GM03348 (cell line): ENCODE measurements around the gene PRDM16.

ENCODE experiments used
- DNase-seq: peaks from one replicate; pipeline ENCODE4 v3.0.0; 2012; ENCODE audit warnings: low spot score

The PRDM16 gene

GRCh38 chr1:3323021-3323795 lies 254.2 kb downstream of the PRDM16 start:
- DNase-seq: no peak

DNA sequence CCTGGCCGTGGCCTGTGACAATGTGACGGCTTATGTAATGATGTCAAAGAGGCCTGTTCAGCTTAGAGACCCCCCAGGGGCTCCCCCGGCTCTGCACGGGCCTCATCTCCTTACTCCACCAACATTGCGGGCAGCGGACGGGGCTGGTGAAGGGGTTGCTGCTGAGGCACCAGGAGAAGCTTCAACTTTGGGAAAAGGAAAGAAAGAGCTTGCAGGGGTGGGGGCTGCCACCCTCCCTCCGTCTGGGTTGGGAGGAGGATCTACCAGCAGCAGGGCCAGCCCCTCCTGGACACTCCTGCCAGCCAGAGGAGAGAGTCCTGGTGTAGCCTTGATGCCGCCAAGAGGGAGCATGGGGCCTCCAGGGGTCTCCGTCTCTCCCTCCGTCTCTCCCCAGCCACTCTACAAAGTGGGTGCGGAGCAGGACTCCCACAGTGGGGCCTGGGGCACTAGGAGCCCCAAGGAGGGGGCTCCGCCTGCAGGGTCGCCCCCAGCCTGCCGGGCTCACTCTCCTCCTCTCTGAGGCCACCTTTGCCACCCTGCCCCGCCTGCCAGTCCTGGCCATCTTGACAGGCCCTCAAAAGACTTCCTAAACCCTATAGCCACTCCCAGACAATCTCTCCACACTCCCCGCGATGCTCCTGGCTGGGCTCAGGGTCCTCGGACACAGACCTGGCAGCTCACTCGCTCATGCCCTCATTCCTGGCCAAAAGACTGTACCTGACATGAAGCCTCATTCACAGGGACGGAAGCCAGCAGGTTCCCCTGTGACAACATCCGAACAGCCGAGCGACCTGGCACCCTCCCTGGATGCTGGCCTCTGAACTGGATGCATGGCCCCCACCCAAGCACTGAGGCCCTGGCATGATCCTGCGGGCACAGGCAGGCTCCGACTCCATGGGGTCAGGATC lies 255.0 kb downstream of the PRDM16 start:
- no peak for DNase-seq

DNA sequence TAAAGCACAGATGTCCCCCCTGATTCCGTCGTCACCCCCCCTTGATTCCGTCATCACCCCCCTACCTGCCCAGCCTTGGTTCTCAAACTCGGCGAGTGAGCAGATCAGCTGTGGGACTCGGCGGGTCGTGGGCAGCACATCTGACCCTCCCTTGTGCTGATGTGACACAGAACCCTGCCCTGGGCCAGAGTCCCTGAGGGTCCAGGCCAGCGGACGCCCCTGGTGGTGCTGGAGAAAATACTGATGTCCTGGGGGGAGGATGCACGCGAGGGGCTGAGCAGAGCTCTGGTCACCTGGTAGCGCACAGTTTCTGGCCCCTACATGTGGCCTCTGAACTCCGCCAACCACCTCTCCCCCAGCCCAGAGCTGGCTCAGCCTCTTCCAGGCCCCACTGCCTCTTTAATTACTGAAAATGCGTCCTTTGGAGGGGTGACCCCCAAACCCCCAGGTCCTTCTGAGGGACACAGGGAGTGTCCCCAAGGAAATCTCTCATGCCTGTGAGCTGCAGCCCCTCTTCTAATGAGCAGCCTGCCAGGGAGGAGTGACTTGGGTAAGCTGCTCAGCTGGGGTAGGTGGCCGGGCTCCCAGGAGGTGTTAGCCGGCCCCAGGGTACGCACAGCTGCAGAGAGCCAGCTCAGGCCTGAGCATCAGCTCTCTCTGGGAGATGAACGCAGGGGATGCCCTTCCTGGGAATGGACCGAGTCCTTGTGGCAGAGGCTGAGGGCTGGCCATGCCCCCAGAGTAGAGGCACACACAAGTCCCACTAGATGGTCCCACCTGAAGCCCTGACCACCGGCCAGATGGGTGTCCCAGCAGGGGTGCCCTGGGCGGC lies 255.9 kb downstream of the PRDM16 start:
- DNase-seq: no peak

DNA sequence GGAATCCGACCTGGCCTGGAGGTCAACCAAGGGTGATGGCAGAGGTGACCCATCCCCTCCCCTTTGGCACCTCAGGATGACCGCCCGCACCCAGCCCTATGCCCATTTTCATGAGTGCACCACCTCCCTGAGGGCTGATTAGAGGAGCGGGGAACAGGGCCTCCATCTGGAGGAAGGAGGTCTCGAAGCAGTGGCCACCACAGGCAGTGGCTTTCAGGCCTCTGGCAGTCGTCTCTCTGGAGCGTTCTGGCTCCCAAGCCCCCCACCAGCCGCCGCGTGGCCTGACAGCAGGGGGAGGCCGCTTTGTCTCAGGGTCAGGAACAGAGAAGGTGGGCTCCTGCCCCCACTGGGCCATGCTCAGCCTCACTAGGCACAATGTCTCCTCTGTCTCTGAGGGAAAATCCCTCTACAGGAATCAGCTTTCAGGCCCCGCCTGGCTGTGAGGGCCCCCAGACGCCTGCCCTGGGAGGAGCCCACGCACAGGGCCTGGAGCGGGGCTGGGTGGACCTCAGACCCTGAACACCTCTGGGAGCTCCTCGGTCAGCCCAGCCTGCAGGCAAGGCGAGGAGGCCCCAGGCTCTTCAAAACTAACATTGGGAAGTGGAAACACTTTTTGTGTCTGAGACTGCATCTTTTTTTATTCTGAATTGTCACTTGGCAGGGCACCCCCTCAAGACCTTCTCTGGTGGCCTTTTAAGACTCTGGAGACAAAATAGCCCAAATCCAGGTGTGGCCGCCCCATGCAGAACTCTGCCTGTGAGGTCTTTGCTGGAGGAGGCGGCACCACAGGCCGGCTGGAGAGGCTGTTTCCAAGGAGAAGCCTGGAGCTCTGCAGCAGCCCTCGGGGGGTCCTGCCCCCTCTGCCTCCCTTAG lies 257.7 kb downstream of the PRDM16 start:
- DNase-seq: no peak

DNA sequence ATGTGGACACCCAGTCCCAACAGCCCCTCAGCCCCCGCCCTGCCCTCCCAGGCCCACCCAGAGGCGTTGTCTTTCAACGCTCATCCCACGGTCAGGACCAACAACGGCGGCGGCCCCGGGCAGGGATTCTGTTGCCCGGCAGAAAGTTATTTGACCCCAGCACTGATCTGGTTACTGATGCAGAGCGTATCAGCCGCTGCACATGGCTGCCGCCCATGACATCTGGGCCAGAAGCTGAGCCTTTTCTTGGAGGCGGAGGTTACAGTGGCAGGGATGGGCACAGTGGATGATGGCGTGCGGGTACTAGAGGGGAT lies 258.3 kb downstream of the PRDM16 start:
- DNase-seq: no peak

GRCh38 chr1:3327936-3328590 lies 259.1 kb downstream of the PRDM16 start:
- no peak for DNase-seq

- DNase-seq: no peak
Measured at GRCh38 chr1:3329640-3330281, 260.8 kb downstream of the PRDM16 start.

DNA sequence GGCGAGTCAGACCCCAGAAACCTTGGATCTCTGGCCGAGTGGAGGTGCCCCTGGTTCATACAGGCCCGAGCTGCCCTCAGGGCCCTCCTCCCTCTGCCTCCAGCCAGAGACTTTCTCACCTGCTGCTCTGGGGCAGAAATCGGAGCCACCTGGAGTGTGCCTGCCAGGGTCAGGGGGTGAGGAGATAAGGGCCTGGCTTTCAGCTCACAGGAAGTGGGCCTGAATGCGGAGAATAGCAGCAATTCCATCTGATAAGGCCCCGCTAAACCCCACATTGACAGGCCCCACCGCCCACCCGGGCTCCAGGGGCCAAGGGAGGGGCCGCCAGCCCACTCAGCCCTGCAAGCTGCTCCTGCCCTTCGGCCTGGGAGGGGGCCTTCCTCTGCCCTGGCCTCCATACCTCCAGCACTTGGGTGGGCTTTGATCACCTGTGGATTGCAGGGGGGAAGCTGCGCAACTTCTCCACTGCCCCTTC lies 261.8 kb downstream of the PRDM16 start:
- no peak for DNase-seq

GRCh38 chr1:3331564-3331963 lies 262.6 kb downstream of the PRDM16 start:
- DNase-seq: no peak

DNA sequence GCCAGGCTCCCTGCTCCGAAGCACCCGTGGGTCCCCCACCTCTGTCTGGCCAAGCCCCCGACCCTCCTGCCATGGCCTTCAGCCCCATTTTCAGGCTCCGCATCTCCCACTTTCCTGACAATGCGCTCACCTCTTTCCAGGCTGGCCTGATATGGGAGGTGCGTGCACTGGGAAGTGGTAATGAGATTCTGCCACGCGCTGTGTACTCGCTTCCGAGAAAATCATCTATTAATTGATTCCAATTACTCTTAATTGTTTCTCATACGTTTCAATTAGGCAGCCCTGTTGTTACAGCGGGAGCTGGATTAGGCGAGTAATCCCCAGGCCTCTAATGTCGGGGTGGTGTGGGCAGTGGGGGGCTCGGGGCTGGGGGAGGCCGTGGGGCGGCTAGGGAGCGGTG lies 263.0 kb downstream of the PRDM16 start:
- no peak for DNase-seq

DNA sequence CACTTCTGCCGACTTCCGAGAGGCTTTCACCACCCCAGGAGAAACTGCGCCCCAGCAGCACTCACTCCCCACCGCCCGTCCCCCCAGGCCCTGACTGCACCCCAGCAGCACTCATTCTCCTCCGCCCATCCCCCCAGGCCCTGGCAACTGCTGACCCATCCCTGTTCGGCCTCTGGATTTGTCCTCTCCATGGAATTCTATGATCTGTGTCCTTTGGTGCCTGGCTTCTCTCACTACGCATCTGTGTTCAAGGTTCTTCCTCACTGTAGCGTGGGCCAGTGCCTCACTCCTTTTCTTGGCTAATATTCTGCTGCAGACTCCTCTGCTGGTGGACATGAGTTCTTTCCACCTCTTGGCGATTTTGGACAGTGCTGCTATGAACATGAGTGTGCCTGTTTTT lies 263.7 kb downstream of the PRDM16 start:
- DNase-seq: no peak

DNA sequence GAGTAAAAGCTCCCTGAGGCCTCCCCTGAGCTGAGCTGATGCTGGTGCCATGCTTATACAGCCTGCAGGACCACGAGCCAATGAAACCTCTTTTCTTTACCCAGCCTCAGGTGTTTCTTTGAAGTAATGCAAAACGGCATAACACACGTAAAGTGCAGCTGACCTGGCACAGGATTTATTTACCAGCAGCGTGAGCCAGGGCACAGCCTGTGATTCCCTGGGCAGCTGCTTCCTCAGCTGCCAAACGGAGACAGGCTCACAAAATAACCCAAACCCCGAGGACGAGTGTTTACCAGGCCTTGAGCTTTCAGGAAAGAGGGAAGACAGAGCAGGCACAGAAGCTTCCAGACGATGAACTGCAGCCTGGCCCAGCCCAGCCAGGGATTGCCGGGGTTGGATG lies 264.9 kb downstream of the PRDM16 start:
- no peak for DNase-seq

DNA sequence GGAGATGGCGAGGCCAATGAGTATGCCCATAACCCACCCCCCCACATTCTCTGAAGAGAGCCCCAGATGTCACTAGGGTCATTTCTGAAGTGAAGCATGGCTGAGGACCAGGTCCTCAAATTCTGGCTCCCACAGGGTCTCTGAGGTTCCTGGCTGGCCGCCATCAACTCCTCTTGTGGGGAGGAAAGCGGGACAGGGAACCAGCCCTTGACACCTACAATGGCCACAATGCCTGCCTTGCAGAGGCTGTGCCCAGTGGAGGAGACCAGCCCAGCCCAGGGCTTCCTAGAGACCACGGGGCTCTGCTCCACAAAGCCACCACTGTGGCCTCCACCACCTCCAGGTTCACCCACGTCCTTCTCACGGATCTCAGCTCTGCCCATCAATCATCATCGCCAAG lies 265.4 kb downstream of the PRDM16 start:
- no peak for DNase-seq

DNA sequence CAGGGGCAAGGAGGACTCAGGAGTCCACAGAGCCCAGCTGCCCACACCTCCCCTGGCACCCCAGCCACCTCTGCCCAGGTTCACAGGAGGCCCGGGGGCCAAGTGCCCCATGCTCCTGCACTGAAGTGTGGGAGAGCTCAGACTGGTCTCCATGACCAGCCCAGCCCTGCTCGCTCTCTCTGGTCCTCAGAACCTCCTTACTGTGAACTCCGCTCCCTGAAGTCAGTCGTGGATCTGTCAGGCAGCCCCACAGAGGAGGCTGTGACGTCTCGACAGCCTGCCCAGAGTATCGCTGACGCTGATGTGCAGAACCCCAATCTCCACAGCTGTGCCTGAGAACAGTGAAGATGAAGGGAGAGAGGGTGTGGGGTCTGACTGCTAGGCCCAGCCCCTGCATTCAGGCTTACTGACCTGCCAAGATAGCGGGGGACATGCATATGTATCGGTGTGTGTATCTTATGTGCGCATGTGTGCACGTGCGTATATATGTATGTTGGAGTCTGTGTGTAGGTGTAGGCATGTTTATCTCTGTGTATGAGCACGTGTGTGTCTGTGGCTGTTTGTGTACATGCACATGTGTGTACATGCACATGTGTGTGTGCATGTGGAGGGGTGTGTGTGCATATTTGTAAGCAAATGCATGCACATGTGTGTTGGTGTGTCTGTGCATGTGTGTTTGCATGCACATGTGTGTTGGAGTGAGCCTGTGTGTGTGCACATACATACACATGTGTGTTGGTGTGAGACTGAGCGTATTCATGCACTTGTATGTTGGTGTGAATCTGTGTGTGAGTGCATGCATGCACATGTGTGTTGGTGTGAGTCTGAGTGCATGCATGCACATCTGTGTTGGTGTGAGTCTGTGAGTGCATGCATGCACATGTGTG lies 267.0 kb downstream of the PRDM16 start:
- DNase-seq: no peak

DNA sequence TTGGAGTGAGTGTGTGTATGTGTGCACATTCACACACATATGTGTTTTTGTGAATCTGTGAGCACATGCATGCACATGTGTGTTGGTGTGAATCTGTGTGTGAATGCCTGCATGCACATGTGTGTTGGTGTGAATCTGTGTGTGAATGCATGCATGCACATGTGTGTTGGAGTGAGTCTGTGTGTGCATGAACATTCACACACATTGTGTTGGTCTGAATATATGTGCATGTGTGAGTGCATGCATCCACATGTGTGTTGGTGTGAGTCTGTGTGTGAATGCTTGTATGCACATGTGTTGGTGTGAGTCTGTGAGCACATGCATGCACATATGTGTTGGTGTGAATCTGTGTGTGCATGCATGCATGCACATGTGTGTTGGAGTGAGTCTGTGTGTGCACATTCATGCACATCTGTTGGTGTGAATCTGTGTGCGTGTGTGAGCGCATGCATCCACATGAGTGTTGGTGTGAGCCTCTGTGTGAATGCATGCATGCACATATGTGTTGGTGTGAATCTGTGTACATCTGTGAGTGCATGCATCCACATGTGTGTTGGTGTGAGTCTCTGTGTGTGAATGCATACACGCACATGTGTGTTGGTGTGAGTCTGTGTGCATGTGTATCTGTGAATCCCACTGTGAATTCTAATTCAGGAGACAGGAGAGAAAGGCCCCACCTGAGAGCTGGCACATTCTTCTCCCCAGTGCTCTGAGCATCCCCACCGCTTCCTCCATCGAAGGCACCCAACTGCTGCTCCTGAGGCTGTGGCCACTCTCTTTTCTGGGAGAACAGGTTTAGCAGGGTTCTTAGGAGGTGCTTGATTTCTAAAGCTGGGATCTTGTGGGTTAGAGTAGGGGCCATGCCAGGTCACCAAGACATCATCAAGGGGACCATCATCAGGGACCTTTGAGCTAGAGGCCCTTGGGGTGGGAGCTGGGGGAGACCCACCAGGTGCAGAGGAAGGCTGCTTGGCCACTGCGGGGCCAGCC lies 267.9 kb downstream of the PRDM16 start:
- DNase-seq: no peak

- no peak for DNase-seq
Measured at GRCh38 chr1:3337798-3338724, 269.1 kb downstream of the PRDM16 start.

GRCh38 chr1:3338725-3339070 lies 269.7 kb downstream of the PRDM16 start:
- DNase-seq: no peak
